NT2/D1 (cell line): ENCODE results near the gene BTBD6.
"Not testable (repeated sequence)": the region's sequence is repeated elsewhere in the genome, so short reads cannot be mapped to it uniquely, and the experiment has no call there.

Experiments
- DNase-seq: peaks from one replicate; pipeline ENCODE4 v3.0.0-alpha.2; 2011; ENCODE audit warnings: low read depth, low spot score
- H3K27me3 ChIP-seq: 2 replicates; pipeline ENCODE4 v1.6.0; 2011; ENCODE audit warnings: mild to moderate bottlenecking; ENCODE audit not compliant: insufficient read length, insufficient read depth
- H3K36me3 ChIP-seq: 2 replicates; pipeline ENCODE4 v1.6.1; 2011; ENCODE audit warnings: mild to moderate bottlenecking, low read length, mixed read lengths; ENCODE audit not compliant: insufficient read depth, insufficient read length
- H3K4me1 ChIP-seq: 2 replicates; pipeline ENCODE4 v1.5.1; 2011; ENCODE audit not compliant: insufficient read depth, insufficient read length
- H3K4me3 ChIP-seq: 2 replicates; pipeline ENCODE4 v1.5.1; 2011; ENCODE audit warnings: low read depth; ENCODE audit not compliant: insufficient read length
- H3K9ac ChIP-seq: 2 replicates; pipeline ENCODE4 v1.6.0; 2011; ENCODE audit warnings: low read depth; ENCODE audit not compliant: insufficient read length
- H3K9me3 ChIP-seq: 2 replicates; pipeline ENCODE4 v1.5.1; 2011; ENCODE audit warnings: mild to moderate bottlenecking, low read length; ENCODE audit not compliant: insufficient read depth
- SUZ12 ChIP-seq: IDR thresholded peaks from 2 replicates; pipeline ENCODE4 v1.6.1; 2011; ENCODE audit not compliant: insufficient read length, insufficient read depth; ENCODE audit errors: extremely low read depth
- YY1 ChIP-seq: IDR thresholded peaks from 2 replicates; pipeline ENCODE4 v1.6.1; 2011; ENCODE audit not compliant: insufficient read length, insufficient read depth
- ZNF274 ChIP-seq: IDR thresholded peaks from 2 replicates; pipeline ENCODE4 v1.6.1; 2011; ENCODE audit warnings: mild to moderate bottlenecking, low read depth, low read length

BTBD6 gene

GRCh38 chr14:105290621-105291346 is 42.5 kb downstream of the BTBD6 start:
- H3K36me3 ChIP-seq = no peaks in the 10 kb centered on the region
- no peak for DNase-seq
- no peaks in the 10 kb centered on the region for H3K27me3 ChIP-seq
- H3K9me3 ChIP-seq = no peaks in the 10 kb centered on the region
- no peak overlapping the region for H3K4me3 ChIP-seq
- TF ChIP-seq ZNF274 (no peak), YY1 (no peak), SUZ12 (no peak)
- peaks cover 11% of the 10 kb centered on the region for H3K4me1 ChIP-seq
- H3K9ac ChIP-seq = no peak overlapping the region

- Histone ChIP-seq H3K4me1 (peaks cover 5% of the 10 kb centered on the region), H3K27me3 (no peaks in the 10 kb centered on the region), H3K9me3 (no peaks in the 10 kb centered on the region), H3K4me3 (no peak overlapping the region), H3K9ac (no peak overlapping the region), H3K36me3 (no peaks in the 10 kb centered on the region)
- no peak for TF ChIP-seq SUZ12
- no peak for TF ChIP-seq ZNF274
- TF ChIP-seq YY1 = no peak
- DNase-seq = no peak
Measured at GRCh38 chr14:105292826-105293711, 44.7 kb downstream of the BTBD6 start.

GRCh38 chr14:105294142-105294597 is 45.8 kb downstream of the BTBD6 start:
- no peaks in the 10 kb centered on the region for H3K27me3 ChIP-seq
- DNase-seq = no peak
- TF ChIP-seq ZNF274 (no peak), SUZ12 (no peak), YY1 (no peak)
- no peaks in the 10 kb centered on the region for H3K9me3 ChIP-seq
- H3K4me3 ChIP-seq = no peak overlapping the region
- H3K9ac ChIP-seq = no peak overlapping the region
- peaks cover 5% of the 10 kb centered on the region for H3K4me1 ChIP-seq
- H3K36me3 ChIP-seq = no peaks in the 10 kb centered on the region

GRCh38 chr14:105297311-105297710 is 49.0 kb downstream of the BTBD6 start:
- not testable (repeated sequence) for H3K36me3 ChIP-seq, H3K4me3 ChIP-seq, H3K27me3 ChIP-seq, DNase-seq, H3K9me3 ChIP-seq, H3K4me1 ChIP-seq, H3K9ac ChIP-seq

- H3K9me3 ChIP-seq = no peaks in the 10 kb centered on the region
Measured at GRCh38 chr14:105299654-105300541, 51.6 kb downstream of the BTBD6 start.

More at GRCh38 chr14:105299654-105300541, 51.6 kb downstream of the BTBD6 start:
- Histone ChIP-seq H3K4me1 (peaks cover 4% of the 10 kb centered on the region), H3K4me3 (peak overlapping the region; percentile 90), H3K9ac (peak overlapping the region; percentile 96), H3K27me3 (peaks cover 7% of the 10 kb centered on the region), H3K36me3 (no peaks in the 10 kb centered on the region)
- no peak for DNase-seq
- TF ChIP-seq YY1 = no peak
- TF ChIP-seq ZNF274 = no peak
